GM18870 (cell line): ENCODE results near the gene PI4K2B.
"Not testable (repeated sequence)": the region's sequence is repeated elsewhere in the genome, so short reads cannot be mapped to it uniquely, and the experiment has no call there.

Source experiments
- ATAC-seq: cut with Tn5 transposase; IDR thresholded peaks from one replicate; pipeline ENCODE4 v1.9.1; 2021; ENCODE audit warnings: moderate library complexity; ENCODE audit not compliant: unreplicated experiment

Gene PI4K2B

DNA sequence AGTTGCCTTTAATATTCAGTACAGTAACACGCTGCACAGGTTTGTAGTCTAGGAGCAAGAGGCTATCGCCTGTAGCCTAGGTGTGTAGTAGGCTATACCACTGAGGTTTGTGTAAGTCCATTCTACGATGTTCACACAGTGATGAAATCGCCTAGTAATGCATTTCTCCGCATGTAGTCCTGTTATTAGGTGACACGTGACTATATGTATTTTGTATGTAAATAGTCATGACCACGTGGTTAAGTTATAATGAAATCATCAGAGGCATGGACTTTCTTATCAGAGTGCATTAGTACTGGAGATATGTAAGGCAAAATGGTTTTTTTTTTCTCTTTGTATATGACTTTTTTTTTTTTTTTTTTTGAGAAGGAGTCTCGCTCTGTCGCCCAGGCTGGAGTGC lies 68.8 kb downstream of the PI4K2B start:
- ATAC-seq = no peak

DNA sequence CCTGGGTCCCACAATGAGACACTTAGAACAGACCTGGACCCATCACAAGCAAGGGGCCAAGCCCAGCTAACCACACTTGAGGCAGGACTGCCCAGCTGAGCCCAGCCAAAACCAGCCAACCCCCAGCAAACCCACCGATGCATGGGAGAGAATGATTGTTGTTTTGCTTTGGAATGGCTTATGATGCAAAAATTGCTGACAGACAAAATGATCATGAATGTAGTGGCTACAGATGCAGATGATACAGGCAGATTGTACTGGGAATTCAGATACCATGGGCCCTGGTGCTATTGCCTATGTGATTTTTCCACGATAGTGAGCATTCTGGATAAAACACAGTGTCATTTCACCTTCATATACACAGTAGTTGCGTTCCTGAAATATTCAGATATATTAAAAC lies 69.7 kb downstream of the PI4K2B start:
- no peak for ATAC-seq

- no peak for ATAC-seq
Observed at GRCh38 chr4:25306518-25307057, 72.8 kb downstream of the PI4K2B start.

DNA sequence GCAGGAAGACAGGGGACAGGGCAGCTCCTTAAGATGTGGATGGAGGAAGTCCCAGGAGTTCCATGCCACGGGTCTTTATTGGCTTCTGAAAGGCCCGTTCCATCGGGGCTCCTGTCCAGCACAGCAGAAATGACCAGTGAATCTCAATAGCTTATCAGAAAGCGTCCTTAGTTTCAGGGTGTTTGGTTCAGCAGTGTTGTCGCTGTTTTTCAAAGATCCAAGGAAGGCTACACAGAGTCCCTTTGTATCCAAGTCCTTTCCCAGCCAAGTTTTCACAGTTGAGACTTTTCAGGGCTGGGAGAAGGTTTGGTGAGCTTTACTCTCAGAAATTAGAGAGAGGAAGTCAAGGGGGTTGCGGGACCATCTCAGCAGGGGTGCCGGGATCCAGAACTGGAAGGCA lies 73.8 kb downstream of the PI4K2B start:
- no peak for ATAC-seq

DNA sequence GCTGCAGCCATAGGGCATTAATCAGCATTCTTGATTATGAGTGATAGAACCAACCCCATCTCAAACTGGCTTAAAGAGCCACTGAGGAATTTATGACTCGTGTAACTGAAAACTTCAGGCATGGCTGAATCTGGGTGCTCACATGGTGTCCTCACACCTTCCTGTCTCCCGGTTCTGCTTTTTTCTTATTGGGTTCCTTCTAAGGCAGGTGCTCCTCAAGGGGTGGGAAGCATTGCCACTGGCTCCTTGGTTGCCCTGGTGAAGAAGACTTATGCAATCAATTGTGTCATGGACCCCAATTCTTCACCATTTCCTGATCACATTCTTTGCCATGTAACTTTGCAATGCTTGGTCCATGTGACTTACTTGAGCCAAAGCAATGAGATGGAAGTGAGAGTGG lies 74.5 kb downstream of the PI4K2B start:
- ATAC-seq = no peak

DNA sequence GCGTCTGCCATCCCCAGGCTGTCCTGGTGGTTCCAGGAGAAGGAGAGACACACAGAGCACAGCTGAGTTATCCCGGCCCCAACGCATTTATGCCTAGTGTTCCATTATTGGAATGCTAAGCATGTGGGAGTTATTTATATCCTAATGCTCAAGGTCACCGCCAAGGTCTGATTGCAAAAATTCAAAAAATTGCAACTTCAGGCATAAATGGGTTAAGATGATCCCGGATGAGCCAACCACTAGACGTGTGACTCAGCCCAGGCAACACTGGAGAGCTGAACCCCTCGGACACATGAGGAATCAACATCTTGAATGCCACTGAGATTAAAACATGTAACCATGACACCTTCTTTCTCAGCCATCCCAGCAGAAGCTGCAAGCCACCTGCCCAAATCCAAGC lies 74.9 kb downstream of the PI4K2B start:
- ATAC-seq = no peak

GRCh38 chr4:25310066-25310802 lies 76.4 kb downstream of the PI4K2B start:
- peak; percentile 36 for ATAC-seq

GRCh38 chr4:25310803-25311166 lies 77.0 kb downstream of the PI4K2B start:
- peak; percentile 14 for ATAC-seq

DNA sequence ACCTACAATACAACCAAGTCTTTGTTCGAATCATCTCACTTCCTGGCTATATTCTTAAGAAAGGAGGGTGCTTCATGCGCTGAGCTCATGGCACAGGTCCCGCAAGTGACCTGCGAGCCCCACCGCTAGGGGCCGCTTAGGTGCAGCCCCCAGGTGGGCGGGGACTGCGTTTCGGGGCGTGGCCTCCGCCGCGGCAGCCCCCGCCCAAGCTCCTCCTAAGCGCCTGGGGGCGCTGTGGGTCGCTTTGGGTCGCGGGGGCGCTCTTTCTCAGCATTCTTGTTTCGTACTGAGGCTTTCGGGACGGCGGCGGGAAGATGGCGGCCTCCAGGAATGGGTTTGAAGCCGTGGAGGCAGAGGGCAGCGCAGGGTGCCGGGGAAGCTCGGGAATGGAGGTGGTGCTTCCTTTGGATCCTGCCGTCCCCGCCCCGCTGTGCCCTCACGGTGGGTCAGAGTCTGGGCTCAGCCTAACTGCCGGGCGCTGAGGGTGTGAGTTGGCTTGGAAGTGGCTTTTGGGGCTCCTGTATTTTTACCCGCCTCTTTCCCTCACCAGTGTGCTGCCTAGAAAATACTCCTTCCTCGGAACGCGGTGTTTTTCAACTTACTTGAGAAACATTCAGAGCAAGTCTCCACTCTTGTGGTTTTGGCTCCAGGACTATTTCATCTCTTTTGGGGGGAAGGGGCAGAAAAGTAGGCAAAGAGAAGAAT lies 78.8 kb downstream of the PI4K2B start, which contains the start of gene ZCCHC4:
Gene ZCCHC4, plus strand, starts transcription at position 279 of the 705 bp plus-strand sequence. Its CDS starts 36 bp downstream, at position 315.
- peak; percentile 82 for ATAC-seq

DNA sequence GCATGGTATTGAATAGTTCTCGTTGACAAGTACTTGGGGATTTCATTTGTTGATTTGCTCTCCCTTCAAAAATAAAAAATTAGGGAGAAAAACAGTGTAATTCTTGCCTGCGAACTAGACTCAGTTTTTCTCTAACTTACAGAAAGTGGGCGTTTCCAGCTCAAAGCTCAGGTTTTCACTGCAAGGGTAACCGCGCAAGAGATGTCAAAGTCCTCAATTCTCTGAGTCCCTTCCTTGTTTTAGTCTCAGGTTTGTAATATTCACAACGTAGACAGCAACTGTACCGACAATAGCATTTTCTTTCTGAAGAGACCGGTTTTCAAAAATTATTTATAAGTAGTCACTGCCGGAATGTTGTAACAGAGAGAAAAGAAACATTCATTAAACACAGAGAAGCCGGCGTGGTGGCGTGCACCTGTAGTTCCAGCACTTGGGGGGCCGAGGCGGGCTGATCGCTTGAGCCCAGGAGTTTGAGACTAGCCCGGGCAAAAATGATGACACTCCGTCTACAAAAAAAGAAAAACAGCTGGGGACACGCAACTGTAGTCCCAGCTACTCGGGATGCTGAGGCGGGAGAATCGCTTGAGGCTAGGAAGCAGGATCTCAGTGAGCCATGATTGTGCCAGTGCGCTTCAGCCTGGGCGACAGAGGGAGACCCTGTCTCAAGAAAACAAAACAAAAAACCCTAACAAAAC lies 79.5 kb downstream of the PI4K2B start:
- ATAC-seq = no peak

GRCh38 chr4:25320336-25320735 lies 86.5 kb downstream of the PI4K2B start:
- no peak for ATAC-seq

DNA sequence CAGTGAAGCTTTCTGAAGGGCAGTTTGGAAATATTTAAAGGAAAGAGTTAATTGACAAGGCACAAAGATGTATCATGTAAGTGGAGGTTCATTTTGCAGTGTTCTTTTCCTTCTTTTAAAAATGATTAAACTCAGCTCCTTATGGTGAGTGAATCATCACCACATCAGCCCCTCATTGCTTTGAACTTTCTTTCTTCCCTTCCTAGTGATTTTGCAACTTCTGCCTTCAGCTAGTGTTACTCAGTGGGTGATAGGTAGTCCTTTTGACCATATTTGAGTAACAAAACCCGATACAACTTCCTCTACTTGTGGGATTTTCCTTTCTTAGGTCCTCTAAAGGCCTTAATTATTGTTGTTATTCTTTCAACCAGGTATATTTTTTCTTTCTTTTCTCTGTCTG lies 86.9 kb downstream of the PI4K2B start:
- ATAC-seq = no peak

DNA sequence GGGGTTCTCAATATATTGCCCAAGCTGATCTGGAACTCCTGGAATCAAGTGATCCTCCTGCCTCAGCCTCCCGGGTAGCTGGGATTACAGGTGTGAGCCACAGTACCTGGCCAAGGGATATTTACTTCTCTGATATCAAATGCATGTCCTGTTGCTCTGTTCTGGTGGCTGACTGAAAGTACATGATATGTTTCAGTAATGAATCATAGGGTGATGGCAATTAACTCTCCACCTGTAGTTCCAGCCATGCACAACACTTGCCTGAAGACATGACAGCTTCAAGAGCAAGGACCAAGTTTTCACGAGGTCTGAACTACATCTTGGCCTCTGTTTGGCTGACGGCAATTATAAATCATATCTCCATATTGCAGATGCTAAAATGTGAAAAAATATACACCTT lies 87.9 kb downstream of the PI4K2B start:
- ATAC-seq = no peak

DNA sequence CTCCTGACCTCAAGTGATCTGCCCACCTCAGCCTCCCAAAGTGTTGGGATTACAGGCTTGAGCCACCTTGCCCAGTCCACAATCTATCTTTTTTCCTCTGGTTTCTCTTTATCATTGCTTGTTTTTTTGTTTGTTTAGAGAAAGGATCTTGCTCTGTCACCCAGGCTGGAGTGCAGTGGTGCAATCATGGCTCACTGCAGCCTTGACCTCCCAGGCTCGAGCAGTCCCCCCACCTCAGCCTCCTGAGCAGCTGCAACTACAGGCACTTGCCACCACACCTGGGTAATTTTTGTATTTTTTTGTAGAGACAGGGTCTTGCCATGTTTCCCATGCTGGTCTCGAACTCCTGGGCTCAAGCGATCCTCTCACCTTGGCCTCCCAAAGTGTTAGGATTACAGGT lies 94.6 kb downstream of the PI4K2B start:
- not testable (repeated sequence) for ATAC-seq
